Kidney glomerular epithelial cell (primary cell): ENCODE results near the gene ANKRD17.
"Not testable (repeated sequence)": the region's sequence is repeated elsewhere in the genome, so short reads cannot be mapped to it uniquely, and the experiment has no call there.

Experiments
- DNase-seq: peaks from one replicate; lab custom pipeline; 2025; lab: John Stamatoyannopoulos, UW

The ANKRD17 gene

DNA sequence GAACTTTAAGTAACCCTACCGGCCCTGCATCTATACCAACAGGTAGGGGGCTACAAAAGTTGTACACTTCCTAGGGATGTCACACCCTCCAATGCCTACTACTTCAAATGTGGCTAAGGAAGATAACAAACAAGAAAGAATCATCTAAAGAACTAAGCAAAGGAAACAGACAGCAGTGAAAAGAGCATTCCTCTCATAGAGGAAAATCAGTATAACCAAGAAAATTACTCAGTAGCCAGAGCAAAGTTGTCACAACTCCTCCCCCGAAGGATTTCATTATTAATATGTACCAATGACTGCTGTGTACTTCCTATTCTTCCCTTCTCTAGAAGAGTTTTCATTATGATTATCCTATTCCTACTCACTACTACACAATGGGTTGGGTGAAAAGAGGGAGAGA, 12.6 kb downstream of the ANKRD17 start:
- DNase-seq = no peak

DNA sequence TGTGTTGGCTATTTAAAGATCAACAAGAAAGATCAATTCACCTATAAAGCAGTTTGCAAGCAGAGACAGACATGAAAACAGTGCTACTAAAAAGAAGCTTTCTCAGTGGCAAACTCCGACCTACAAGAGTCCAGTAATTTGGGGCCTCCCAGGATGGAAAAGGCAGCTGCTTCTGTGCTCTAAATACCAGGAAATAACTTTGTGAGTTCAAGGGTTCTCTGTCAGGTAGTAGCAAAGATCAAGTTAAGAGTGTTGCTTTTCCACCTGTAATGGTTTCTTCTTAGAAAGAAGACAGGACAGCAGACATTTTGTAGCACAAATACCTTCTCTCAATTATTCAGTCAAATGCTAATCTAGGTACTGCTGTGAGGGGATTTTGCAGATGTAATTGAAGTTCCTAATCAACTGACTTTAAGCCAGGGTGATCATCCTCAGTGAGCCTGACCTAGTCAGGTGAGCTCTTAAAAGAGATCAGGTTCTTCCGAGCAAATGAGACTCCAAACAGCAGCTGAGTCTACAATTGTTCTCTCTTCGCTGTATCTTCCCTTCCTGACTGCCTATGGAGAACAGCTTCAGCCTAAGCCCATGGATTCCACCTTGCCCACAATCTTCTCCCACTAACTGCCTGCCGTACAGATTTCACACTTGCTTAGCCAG, 13.5 kb downstream of the ANKRD17 start:
- no peak for DNase-seq

DNA sequence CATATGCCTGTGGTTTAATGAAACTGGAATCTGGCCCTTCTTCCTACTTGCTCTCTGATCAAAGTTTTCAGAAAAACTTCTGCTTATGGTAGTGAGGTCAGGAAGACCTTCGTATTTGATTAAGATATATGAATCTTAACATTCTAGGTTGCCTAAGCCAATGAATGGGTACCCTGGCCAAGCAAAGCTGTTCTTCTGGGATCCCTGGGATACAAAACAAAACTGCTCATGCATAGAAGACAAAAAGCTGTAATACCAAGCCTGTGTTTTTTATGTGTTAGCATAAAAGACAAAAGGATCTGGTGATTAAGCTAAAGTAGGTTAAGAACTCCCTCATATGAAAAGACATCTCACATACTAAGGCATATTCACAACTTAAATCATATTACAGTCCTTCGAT, 21.6 kb downstream of the ANKRD17 start:
- peak; percentile 1 for DNase-seq

DNA sequence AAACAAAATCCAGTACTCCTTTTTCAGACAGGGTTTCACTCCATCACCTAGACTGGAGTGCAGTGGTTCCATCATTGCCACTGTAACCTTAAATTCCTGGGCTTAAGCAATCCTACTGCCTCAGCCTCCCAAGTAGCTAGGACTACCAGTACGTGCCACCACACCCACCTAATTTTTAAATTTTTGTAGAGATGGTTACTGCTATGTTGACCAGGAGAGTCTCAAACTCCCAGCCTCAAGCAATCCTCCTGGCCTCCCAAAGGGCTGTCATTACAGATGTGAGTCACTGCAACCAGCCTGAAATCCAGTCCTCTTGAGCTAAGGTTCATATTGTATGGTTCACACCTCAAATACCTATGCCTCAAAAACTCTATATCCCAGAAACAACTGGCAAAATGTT, 22.4 kb downstream of the ANKRD17 start:
- no peak for DNase-seq

DNA sequence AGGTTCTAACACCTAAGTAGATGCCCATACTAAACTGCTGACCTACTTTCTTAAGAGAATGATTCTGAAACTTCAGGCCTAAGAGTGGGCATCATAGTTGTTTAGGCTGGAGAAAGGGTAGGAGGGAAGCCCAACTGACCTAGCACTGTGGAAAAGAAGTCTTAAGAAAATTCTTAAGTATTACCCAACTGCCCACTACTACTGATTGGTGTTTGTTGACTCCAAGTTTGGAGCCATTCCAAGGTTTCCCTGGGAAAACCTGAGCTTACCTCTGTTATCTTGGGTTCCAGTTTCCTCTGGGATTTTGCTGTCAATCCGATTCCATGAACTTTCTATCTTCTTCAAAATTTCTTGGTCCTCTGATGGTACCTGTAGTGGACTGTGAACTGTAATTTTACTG, 23.9 kb downstream of the ANKRD17 start:
- no peak for DNase-seq

DNA sequence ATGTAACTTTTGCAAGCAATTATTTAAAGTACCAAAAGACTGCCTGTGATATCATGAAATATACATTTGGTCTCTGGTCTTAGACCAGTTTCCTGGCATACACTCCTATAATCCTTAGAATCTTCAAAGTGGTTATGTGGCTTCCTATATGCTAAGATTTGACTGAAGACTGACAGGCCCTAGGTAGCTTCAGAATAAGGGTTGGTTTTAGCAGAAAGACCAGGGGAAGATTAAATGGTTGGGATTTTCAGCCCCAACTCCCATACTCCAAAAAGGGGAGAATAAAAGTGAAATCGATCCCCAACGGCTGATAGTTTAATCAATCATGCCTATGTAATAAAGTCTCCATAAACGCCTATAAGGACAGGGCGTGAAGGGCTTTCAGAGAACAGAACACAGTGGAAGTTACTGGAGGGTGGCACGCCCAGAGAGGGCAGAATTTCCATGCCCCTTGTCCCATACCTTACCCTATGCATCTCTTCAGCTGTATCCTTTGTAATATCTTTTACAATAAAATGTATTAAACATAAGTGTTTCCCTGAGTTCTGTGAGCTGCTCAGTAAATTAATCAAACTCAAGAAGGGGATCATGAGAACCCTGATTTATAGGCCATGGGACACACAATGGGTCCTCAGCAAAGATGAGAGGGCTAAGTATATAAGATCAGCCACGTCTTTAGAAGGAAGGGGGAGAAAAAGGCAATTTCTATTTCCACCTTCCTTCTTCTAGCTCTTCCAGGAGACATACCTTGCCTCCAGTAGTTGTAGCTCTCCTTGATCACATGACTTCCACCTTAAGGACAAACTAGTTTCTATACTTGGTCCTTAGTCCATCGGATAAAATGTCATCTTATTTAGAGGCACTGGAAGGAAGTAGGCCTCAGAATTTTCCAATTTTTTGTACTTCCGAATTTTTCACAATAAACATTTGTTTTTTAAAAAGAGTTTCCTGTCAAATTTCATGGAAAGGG, 26.8 kb downstream of the ANKRD17 start:
- DNase-seq = no peak

DNA sequence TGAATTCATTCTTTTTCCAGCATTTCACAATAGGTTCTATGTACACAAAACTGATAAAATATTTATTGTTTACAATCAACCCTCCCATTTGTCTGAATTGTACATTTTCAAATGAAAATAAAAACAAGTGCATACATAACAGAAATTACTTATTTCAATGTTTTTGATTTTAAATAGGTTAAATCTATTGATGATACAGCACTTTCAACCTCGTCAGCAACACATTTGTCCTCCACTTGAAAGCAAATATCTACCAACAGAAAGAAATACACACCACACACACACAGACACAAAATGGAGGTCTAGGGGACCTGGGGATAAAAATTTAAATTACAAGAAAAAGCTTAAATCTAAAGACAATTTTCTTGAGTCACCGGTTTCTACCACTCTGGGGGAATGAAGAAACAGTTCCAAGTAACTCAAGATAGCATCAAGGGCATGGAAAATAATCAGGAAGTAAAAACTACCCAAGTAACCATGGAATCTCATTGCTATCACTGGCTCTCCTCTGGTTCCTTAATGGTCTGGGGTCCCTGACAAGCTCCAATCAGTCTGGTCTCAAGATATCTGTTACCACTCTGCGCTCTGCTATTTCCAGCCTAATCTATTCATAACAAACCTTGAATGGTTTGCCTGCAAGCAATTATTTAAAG, 27.6 kb downstream of the ANKRD17 start:
- DNase-seq = no peak

DNA sequence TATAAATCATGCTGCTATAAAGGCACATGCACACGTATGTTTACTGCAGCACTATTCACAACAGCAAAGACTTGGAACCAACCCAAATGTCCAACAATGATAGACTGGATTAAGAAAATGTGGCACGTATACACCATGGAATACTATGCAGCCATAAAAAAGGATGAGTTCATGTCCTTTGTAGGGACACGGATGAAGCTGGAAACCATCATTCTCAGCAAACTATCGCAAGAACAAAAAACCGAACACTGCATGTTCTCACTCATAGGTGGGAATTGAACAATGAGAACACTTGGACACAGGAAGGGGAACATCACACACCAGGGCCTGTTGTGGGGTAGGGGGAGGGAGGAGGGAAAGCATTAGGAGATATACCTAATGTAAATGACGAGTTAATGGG, 29.8 kb downstream of the ANKRD17 start:
- DNase-seq = not testable (repeated sequence)

DNA sequence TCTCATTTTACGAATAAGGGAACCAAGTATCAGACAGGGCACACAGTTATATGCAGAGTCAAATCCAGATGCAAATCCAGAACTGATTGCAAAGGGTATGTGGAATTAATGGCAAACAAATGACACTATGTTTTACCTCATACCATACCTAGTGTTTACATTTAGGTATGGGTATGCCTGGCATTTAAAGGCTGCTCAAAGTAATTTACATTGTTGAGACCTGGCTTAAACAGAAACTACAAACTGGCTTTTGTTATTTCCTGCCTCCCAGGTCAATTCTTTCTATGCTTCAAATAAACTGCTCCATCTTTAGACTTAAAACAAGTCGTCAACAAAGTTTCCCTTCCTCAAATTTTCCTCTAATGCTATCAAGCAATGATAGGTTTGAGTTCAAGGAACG, 33.7 kb downstream of the ANKRD17 start:
- DNase-seq = no peak

DNA sequence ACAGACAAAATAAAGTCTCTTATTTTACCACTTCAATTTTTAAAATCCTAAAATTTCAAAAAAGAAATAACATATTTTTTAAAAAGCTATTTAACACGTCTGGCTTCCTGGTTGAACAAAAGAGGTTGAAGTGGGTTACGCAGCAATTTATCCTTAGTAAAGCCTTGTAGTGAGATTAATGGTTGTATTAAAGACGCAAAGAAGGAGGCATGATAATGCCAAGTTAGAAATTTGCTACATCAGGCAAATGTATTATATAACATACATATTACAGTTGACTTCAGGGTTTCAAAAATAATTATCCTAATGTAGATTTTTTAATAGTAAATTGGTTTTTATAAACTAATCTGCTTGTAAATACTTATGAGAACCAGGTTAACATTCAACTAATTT, 35.3 kb downstream of the ANKRD17 start:
- DNase-seq = no peak

DNA sequence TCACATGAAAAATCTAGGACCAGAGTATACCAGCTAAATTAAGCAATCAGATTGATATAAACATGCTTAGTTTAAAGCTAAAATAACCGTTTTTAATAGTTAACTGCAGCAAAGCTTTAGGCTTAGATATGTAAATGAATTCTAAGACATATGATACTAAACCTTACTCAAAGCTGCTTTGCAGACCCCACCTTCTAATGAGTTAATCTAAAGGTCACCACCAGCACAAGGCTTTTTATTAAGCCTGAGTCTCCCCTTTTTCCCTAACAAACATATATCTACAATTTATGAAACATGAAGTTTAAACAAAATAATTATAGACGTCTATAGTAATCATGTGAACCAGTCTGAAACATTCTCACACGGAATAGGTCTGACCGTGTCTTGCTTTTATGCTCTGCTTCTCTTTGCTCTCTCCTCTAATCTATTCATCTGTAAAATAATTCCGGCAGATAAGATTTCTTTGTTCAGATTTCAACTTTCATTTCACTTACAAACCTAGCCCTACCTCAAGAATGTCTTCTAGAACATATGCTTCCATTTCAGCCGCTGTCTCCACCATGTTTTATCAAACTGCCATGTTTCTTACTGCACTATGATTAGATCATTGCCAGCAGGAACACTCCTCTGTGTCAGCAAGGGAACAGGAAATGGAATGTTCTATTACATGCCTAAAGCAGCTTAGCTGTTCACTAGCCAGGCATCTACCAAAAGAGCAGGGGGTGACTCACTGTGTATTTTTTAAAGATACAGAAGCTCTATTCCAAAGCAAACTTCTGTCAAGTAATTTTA, 35.9 kb downstream of the ANKRD17 start:
- peak; percentile 86 for DNase-seq

DNA sequence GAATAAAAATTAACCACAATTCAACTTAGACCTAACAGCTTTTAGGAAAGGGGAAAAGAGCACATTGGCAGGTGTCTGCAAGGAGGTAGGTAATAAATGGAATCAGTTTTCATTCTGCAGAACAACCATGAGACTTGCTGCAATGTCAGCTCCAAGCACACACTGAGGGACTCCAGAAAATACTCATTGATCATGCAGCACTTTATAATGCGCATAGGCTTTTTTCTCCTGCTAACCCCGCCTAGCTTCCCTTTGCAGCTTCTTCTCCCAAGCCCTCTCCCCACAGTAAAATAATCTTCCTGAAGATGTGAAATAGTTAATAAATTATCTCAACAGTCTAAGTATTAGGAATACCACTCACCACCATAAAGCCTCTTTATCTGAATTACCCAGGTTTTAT, 36.9 kb downstream of the ANKRD17 start:
- DNase-seq = no peak

DNA sequence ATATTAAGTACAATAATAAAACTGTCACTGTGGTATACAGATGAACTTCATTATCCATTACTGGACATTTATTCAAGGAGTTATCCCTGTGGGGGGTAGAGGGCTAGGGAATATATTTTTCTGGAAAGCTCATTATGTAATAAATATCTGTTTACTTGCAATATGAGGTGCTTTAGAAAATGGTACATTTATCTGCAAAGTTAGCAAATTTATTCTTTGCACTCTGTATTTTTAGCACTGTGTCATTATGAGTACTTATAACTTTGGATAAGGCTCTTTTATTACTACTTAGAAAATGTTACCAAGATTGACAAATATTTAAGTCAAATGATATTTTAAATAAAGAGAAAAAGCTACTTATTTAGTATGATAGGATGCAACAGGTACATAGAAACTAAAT, 37.8 kb downstream of the ANKRD17 start:
- DNase-seq = no peak

DNA sequence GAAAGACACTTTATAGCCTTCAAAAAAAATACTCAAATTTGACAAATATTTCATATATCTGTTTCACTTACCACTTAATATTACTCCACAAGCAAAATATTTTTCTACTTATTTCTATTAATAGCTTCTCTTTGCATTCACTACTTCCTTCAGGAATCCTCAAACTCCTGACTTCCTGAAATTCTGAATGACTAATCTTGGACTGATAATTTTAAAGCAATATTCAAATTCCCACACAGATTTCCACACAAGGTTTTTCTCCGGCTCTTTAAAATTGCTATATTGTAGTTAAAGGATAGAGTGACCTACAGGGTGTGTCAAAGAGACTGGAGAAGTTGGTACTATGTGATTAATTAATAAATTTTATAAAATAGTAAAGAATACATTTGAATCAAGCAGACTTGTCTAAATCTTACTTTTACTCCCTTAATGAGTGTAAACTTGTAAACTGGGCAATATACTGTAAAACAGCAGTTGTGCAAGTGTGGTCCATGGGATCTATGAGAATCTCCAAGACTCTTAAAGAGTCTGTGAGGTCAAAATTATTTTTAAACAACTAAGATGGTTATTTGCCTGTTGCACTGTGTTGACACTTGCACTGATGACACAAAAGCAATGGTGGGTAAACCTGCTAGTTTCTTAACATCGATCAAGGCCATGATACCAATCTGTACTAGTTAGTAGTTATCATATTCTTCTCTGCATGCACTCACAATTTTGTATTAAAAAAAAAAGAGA, 44.5 kb downstream of the ANKRD17 start:
- DNase-seq = peak; percentile 3

DNA sequence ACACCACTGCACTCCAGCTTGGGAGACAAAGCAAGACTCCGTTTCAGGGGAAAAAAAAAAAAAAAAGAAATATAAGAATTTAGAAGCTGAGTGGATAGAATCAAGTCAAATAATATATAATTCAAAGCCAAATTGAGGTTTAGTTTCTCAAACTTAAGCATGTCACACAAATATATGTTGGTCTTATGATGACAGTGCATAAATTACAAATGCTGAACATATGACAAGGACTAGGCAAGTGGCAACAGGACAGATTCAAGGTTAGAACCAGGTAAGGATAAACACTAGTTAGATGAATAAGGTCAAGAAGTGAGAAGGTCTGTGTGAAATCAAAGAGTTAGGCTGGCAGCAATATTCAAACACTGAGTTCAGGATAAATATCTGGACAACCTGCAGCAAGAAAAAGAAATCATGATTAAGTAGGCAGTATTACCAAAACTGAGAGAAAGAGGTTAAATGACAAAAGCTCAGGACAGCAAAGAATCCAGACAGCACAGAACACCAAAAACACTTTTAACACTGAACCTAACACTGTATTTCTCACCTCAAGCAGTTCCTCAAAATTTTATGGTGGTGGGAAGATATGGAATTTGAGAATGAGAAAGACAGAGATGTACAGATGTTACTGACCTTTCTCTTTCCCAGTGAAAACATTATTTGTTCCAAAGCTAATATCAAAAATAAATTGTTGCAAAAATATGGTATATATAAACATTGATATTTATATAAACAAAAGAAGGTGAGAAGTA, 45.4 kb downstream of the ANKRD17 start:
- DNase-seq = no peak

DNA sequence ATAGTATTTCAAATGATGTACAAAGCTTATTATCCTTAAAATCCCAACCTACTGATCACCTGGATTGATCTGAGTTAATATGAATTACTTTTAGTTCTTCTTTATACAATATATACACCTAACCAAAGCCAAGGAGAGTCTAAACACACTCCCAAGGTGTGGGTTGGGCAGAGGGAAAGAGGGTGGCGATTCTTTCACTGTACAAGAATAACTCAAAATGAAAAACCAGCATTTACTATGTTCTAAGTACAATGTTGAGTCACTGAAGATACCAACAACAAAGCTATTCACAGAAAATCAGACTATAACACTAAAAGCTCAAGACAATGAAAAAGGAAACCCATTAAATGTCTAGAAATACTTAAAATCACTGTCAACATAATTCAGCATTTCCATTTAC, 46.6 kb downstream of the ANKRD17 start:
- DNase-seq = no peak

DNA sequence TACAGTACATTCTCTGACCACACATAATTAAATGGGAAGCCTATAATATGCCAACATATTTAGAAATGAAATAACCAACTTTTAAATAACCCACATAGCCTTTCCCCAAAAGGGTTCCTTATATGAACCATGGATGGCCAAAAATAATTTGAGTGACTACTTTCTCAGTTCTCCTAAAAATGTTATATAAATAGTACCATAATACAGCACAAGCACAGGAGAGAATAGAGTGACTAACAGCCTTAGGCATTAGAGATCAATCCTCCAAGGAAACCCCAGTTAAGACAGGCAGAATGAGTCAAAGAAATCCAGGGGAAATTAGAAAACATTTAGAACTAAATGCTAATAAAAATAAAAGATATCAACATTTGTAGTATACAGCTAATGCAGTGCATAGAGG, 50.2 kb downstream of the ANKRD17 start:
- no peak for DNase-seq

DNA sequence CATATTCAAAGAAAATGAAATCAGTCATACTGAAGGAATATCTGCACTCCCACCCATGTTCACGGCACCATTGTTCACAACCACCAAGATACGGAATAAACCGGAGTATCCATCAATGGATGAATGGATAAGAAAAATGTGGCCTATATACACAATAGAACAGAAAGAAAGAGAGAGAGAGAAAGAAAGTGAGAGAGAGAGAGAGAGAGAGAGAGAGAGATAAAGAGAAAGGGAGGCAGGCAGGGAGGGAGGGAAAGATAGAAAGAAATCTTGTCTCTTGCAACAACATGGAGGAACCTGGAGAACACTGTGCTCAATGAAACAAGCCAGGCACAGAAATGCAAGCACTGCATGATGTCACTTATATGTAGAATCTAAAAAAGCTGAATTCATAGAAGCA, 52.4 kb downstream of the ANKRD17 start:
- no peak for DNase-seq

DNA sequence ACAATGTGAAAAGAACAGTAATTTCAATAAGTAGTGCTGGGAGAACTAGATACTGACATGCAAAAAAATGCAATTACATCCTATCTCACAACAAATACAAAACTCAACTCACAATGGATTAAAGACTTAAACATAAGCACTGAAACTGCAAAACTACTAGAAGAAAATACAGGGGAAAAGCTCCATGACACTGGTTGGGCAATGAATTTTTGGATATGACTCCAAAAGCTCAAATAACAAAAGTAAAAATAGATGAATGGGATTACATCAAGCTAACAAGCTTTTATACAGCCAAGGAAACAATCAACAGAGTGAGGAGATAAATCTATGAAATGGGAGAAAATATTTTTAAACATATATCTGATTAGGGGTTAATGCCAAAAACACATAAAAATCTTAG, 53.1 kb downstream of the ANKRD17 start:
- DNase-seq = no peak

DNA sequence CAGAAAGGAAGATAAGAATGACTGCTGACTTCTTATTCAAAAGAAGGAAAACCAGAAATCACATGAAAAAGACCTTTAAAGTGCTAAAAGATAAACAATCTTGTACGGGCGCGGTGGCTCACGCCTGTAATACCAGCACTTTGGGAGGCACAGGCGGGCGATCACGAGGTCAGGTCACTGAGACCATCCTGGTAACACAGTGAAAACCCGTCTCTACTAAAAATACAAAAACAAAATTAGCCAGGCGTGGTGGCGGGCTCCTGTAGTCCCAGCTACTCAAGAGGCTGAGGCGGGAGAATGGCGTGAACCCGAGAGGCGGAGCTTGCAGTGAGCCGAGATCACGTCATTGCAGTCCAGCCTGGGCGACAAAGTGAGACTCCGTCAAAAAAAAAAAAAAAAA, 54.6 kb downstream of the ANKRD17 start:
- DNase-seq = not testable (repeated sequence)

DNA sequence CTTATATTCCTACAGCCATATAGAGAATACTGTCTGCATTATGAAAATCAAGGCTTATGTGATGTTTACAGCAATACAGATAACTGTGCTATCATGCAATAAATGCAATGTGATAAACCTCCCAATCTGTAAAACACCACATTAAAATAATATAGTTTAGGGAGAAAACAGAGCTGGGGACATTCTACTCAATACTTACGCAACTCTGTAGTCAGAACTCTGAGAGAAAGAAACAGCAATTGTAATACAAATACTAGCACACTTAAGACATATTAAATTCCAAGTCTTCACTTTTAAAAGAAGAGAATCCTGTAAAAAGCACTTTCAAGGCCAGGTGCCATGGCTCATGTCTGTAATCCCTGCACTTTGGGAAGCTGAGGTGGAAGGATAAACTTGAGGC, 61.4 kb downstream of the ANKRD17 start:
- DNase-seq = no peak
